GM18499 (cell line): Measurements from ENCODE around the gene GINS3.

ENCODE experiments used
- ATAC-seq: cut with Tn5 transposase; IDR thresholded peaks from one replicate; pipeline ENCODE4 v1.9.1; 2021; ENCODE audit warnings: moderate number of reproducible peaks; ENCODE audit not compliant: insufficient read depth, unreplicated experiment

Gene GINS3

GRCh38 chr16:58454856-58455255, 62.6 kb downstream of the GINS3 start:
- ATAC-seq: no peak
